SK-MEL-5 (cell line): ENCODE results near the gene WDR70. TPM values are rescaled to one million over a fixed set of nuclear protein-coding genes. Genes with fewer than 3 reads are reported as not detected.

Experiments used
- DNase-seq: peaks from one replicate; pipeline ENCODE4 v3.0.0-alpha.2; 2016; ENCODE audit warnings: low read depth, low spot score
- in situ Hi-C: cut with HindIII; loops from 2 replicates; pipeline ENCODE4 v1.10.0; 2016; ENCODE audit warnings: low sequenced_read_pairs, high pct_unique_total_duplicates, low pct_unique_long_range_greater_than_20kb
- total RNA-seq: library from RNA; depleted of rRNA; stranded (reverse); fragments of >200 nt; shearing (Covaris generic); gene quantifications from 2 replicates; pipeline ENCODE4 v1.2.3, GENCODE V29; 2014

Gene WDR70
- total RNA-seq, 1 experiment from 2014 or later = 45.6 TPM

DNA sequence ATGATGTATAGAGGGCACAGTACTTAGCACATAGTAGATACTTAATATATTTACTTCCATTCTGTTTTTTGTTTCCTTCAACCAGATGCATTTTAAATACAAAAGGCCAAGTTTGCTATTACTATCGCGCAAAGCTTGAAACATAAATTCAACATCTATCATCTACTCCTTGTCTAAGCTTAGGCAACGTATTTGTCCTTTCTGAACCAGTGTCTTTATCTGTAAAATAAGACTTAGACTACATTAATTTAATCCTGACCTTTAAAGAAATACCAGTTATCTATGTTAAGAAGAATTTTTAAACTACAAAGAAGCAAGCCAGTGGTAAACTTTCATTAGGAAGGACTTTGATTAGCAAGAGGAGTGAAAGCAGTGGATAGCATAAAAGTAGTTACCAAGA lies 173.0 kb downstream of the WDR70 start:
- DNase-seq = no peak
- in situ Hi-C loops = no loop called here

DNA sequence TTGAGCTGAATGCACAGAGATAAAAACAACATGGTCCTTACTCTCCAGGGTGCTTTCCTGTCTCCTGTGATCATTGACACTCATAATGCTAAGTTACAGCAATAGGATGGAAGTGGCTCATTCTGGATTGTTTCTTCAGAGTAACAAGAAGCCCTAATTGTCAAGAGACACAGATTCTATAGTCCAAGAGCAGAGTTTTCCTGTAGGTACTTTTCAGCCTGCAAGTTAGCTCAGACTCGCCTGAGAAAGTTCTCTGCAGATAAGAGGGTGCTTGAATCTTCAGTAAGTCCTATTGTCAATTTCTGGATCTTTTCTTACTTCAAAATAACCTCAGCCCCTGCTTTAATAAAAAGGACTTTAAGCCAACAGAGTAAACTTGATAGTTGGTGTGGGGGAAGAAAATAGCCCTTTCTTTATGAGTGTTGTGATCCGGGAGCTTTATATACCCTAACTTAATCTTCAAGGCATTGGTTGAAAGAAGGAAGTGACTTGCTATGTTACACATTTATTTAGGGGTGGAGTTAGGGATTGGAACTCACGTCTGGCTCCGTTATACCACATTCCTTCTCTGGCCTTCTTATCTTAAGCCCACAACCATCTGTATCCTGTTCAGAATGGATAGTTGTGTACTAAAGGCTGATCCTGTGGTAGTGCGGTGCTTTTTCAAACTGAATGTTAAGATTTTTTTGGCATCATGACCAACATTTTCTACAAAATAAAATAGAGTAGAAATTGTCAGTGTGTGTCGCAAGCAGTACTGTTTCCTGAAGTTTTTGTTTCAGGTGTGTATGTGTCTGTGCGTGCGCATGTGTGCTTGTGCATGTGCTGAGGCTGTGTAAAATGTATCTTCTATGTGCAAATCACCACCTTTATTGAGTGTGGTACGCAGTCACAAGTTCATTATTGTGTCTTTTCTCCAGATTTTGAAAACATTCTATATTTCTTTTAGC lies 173.9 kb downstream of the WDR70 start:
- in situ Hi-C loops = no loop called here
- DNase-seq = no peak

DNA sequence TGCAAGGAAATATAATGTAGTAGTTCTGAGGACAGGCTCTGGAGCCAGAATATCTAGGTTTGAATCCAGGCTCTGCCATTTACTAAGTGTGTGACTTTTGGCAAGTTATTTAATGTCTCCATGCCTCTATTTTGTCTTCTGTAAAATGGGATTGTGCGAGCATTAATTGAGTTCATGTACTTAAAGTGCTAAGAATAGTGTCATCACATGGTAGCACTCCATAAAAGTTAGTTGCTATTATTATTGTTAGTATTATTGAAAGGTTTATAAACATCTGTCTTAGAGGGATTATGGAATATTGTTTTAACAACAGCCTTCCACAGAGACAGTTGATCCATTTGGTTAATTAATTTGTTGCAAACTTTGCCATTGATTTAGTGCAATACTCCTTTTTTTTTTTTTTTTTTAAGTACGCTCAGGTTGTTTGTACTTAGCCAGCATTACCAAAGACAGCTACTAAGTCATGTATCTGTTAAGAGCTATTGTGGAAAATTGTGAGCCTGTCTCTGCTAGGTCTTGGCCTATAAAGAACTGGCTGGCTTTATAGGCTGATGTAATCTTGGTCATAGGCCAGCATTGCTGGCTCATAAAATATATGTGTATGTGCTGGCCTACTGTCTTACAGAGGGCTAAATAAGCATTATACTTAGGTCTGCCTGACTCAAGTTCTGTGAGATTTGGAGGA lies 174.7 kb downstream of the WDR70 start:
- no peak for DNase-seq
- in situ Hi-C loops = no loop called here

DNA sequence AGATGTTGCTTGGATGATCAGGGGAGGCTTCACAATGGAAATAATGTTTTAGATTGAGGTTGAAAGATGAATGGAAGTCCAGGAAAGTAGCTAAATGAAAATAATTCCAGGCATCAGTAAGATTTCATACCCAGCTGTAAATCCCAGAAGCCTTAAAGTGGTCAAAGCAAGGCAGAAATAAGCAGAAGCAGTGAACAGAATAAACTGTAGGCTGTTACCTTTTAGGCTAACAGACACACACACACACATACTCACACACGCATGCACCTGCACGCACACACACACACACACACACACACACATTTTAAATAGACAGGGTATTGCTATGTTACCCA lies 175.3 kb downstream of the WDR70 start:
- no peak for DNase-seq
- in situ Hi-C loops = no loop called here

GRCh38 chr5:37554938-37555337 lies 175.8 kb downstream of the WDR70 start:
- DNase-seq = peak; percentile 66
- in situ Hi-C loops = no loop called here

DNA sequence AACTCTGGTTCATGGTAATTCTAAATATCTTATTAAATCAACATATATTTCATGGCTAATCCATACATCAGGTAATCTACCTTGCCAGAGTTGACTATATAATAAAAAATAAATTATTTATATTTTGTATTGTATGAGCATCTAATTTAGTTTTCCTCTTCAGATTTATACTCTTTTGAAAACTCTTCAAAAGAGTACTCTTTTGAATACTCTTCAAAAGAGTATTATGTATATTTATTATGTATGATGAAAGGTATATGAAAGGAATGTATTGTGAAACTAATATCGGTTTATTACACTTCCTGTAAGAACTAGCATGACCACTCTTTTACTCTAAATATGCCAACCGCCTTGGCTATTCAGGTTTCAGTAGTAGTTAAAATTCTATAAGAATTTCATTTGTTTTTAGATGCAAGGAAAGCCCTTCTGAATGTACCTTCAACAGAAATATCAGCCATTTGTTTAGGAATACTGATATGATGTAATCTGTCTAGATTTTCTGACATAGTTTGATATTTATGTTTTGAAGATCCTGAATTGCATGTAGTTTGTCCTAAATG lies 178.7 kb downstream of the WDR70 start:
- in situ Hi-C loops = no loop called here
- peak; percentile 17 for DNase-seq

DNA sequence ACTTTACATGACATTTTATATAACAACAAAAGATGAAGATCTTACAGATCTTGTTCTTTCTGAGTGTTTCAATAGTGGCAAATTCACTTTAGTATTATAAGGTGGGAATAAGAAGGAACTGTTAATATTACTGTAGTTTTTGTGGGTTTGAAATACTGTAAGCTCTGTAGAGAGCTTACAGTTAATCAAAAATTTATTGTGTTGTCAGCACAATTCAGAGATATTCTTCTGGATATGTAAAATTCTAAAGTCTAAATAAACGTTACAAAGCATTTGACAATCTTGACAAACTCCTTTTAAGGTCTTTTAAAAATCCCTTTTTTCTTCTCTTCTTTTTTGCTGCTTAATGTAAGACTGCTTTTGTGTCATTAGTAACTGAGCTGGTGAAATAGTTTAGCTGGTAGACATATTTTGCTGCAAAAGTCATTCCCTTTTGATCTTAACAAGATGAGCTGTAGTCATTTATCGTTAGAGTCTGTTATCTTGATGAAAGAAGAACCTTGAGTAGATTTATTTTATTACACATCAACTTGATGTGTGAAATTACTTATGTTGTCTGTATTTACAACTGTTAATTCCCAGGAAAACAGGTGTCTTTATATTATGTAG lies 186.0 kb downstream of the WDR70 start:
- no peak for DNase-seq
- in situ Hi-C loops = no loop called here

- in situ Hi-C loops = no loop called here
- DNase-seq = no peak
Observed at GRCh38 chr5:37567566-37567965, 188.4 kb downstream of the WDR70 start.

DNA sequence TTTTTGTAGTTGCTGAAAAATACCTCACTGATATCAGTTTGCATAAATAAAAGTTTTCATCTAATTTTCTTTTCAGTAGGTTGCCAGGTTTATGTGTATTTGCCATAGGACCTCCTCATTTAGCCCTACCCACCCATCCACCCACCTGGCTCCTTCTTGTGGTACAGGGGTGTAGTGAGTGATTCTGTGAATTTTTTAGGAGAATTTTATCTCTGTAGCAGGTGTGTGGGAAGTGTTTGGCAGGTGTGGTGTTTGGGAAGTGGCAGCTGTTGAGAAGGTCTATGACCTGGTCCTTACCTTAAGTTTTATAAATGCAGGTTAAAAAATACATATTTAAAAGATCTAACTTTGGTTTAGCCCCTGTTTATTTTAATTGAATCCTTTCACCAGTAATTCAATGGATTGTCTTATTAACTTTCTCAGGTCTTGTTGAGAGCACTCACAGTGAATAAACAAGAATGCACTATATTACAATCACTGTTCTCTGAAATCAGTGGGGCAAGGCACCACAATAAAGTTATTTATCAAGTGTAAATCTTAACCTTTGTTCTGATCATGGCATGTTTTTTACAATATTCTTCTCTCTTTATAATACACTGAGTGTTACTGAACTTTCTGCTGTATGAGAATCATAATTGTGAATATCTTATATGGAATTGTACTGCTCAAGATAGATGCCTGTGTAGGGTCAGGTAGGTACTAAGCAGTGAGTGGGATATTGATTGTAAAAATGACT lies 189.1 kb downstream of the WDR70 start:
- in situ Hi-C loops = no loop called here
- no peak for DNase-seq

DNA sequence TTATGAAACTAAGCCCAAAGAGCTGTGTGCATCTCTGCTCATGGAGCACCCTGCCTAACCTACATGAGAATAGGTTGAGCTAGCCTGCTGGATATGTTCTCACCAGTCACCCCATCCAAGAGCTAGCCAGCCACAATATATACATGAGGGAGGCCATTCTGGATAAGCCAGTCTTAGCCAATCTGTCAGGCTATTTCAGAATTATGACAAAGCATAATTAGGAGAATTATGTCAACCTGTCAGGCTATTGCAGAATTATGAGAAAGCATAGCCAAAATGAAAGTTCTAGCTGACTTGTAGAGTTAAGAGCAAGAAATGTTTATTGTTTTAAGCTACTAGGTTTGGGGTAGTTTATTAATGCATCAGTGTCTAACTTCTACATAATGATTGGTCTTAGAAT lies 189.8 kb downstream of the WDR70 start:
- in situ Hi-C loops = no loop called here
- no peak for DNase-seq

GRCh38 chr5:37569466-37569865 lies 190.3 kb downstream of the WDR70 start:
- in situ Hi-C loops = no loop called here
- DNase-seq = no peak

DNA sequence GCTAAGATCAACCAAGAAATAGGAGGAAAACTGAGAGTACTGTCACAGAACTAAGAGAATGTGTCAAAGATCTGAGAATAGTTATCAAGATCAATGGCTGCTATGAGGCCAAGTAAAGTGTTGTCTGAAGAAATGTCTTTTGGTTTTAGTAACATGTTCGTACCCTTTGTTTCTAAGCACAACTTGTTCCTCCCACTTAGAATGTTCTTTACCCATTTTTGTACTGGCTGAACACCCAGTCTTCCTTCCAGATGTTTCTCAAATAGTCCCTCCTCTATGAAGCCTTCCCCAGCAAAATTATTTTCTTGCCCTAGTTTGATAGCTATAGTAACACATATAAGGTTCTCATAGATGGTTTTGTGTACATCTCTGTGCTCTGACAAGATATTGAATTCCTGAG lies 191.5 kb downstream of the WDR70 start:
- in situ Hi-C loops = no loop called here

DNA sequence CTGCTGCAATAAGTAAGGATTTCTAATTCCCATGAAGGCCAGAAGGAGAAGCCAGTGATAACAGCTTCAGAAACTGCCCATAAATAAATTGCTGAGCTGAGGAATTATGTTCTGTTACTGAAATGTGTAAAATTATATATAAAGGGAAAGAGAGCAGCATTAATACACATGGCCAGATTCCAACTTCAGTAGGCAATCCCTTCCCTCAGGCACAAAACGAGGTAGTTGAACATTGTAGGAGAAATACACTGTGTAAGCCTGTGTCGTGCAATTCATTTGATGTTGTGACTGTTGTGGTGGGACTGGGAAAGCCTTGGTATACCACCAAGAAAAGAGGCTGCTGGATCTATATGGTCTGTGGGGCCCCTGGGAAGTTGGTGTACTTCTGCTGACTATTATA lies 192.9 kb downstream of the WDR70 start:
- DNase-seq = no peak
- in situ Hi-C loops = no loop called here

More for the DNA sequence above, 191.5 kb downstream of the WDR70 start:
- DNase-seq = no peak

- no peak for DNase-seq
- in situ Hi-C loops = no loop called here
Observed at GRCh38 chr5:37575541-37576489, 196.7 kb downstream of the WDR70 start.

- in situ Hi-C loops = no loop called here
Observed at GRCh38 chr5:37576552-37576951, 197.4 kb downstream of the WDR70 start.

DNA sequence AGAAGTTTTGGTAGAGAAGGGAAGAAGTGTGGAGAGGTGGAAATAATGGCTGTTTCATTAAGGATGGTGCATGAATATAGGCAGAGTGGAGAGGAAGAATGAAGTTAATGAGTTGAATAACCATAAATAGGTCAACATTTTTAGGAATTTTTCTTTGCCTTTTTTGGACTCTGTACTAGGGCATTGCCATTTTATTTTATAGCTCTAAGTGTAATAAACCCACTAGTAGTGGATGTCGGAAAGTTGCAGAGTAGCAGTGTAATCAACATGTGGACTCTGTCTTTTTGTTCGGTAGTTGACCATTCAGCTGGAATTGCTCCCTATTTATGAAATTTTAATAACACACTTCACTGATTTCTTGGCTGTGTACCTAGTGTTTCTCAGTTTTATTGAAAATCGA lies 199.1 kb downstream of the WDR70 start:
- DNase-seq = no peak
- in situ Hi-C loops = no loop called here

More at GRCh38 chr5:37576552-37576951, 197.4 kb downstream of the WDR70 start:
- DNase-seq = no peak

DNA sequence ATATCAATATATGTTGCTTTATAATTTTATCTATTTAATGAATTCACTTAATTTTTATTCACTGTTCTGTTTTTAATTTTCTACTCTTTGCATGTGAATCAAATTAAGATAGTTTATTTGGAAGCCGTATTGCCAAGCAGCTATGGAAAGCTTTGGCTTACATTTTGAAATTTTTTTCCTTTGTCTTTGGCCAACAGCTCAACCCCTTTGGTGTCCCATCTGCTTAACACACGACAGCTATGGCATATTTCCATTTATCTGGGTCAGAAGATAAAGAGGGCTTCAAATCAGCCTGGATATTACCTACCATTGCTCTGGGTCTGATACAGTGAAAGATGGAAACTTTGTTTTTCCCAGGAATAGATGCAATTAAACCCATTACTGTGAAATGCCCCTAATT lies 201.0 kb downstream of the WDR70 start:
- DNase-seq = no peak
- in situ Hi-C loops = no loop called here
